ENCODE results near the gene CCDC180. TPM values are rescaled to one million over a fixed set of nuclear protein-coding genes. Genes with fewer than 3 reads are reported as not detected.

CCDC180 gene
- total and polyA plus RNA-seq, 2 experiments from 2014 or later: 3.9 to 7.1 TPM

DNA sequence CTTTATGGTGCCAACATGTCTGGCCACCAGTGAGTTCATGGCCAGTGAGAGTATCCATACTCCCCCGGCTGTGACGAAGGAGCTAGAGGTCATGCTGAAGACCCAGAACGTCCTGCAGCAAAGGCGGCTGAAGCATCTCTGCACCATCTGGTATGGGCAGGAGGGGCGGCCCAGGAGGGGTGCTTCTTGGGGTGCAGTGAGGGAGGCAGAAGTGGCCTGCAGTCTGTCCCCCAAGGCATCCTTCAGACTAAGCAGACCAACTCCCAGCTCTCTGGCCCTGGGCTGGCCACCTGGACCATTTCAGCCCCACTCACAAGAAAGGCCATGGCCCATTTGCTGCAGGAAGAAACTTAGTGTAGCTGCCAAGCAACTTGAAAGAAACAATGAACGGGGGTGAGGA, 11.0 kb downstream of the CCDC180 start:
- no peak overlapping the region for H3K4me3 ChIP-seq
- H3K79me2 ChIP-seq (replicated peaks; ENCODE audit: insufficient read depth): no peaks in the 10 kb centered on the region
- Mint-ChIP-seq H3K4me3 (no peak overlapping the region), H3K36me3 (ENCODE audit: low read depth) (peaks cover 13% of the 10 kb centered on the region), H3K27me3 (ENCODE audit: insufficient read depth, low read depth, poor library complexity) (peaks cover 9% of the 10 kb centered on the region), H3K9me3 (no peaks in the 10 kb centered on the region), H3K4me1 (no peaks in the 10 kb centered on the region), H3K27ac (no peak overlapping the region; the same call in 1 of the 2 replicates)
- H3K27me3 ChIP-seq (ENCODE audit: insufficient read depth): no peaks in the 10 kb centered on the region
- H4K20me1 ChIP-seq (replicated peaks; ENCODE audit: insufficient read depth): no peaks in the 10 kb centered on the region
- no peaks in the 10 kb centered on the region for H3K9me2 ChIP-seq (ENCODE audit: insufficient read depth)
- no peaks in the 10 kb centered on the region for H3K4me1 ChIP-seq (ENCODE audit: insufficient read depth)
- no peak for ATAC-seq
- H3K36me3 ChIP-seq (ENCODE audit: insufficient read depth): no peaks in the 10 kb centered on the region
- no peak for TF ChIP-seq POLR2AphosphoS5 (IDR thresholded peaks at IDR 0.05; ENCODE audit: low read depth)
- no peak overlapping the region for H2AFZ ChIP-seq
- no peak for DNase-seq (ENCODE audit: low spot score)
- no peak overlapping the region for H3K27ac ChIP-seq (ENCODE audit: low read depth)
- no peaks in the 10 kb centered on the region for H3F3A ChIP-seq (replicated peaks; ENCODE audit: low read depth)
- no peak overlapping the region for H3K4me2 ChIP-seq

DNA sequence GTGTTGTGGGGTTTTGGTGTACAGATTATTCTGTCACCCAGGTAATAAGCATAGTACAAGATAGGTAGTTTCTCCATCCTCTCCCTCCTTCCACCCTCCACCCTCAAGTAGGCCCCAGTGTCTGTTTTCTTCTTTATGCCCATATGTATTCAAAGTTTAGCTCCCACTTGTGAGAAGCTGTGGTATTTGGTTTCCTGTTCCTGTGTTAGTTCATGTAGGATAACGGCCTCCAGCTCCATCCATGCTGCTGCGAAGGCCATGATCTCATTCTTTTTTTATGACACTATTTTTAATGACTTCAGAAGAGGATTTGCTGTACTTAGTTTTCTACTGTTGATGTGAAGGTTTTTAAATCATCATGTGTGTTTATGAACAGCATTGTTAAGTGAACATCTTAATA, 11.9 kb downstream of the CCDC180 start:
- no peak overlapping the region for H3K4me2 ChIP-seq
- Mint-ChIP-seq H3K4me3 (no peak overlapping the region), H3K4me1 (no peaks in the 10 kb centered on the region), H3K36me3 (ENCODE audit: low read depth) (peaks cover 7% of the 10 kb centered on the region), H3K27ac (no peak overlapping the region), H3K27me3 (ENCODE audit: insufficient read depth, low read depth, poor library complexity) (peaks cover 5% of the 10 kb centered on the region), H3K9me3 (no peaks in the 10 kb centered on the region)
- no peak overlapping the region for H3K4me3 ChIP-seq
- no peaks in the 10 kb centered on the region for H3K27me3 ChIP-seq (ENCODE audit: insufficient read depth)
- no peaks in the 10 kb centered on the region for H3K36me3 ChIP-seq (ENCODE audit: insufficient read depth)
- H3K4me1 ChIP-seq (ENCODE audit: insufficient read depth): no peaks in the 10 kb centered on the region
- H3F3A ChIP-seq (replicated peaks; ENCODE audit: low read depth): no peaks in the 10 kb centered on the region
- no peaks in the 10 kb centered on the region for H3K79me2 ChIP-seq (replicated peaks; ENCODE audit: insufficient read depth)
- DNase-seq (ENCODE audit: low spot score): no peak
- no peak overlapping the region for H2AFZ ChIP-seq
- ATAC-seq: no peak
- no peaks in the 10 kb centered on the region for H4K20me1 ChIP-seq (replicated peaks; ENCODE audit: insufficient read depth)
- H3K9me2 ChIP-seq (ENCODE audit: insufficient read depth): peaks cover 1% of the 10 kb centered on the region; the same call in 1 of the 2 replicates
- no peak for TF ChIP-seq ZNF462 (CRISPR knock-in tag; IDR thresholded peaks at IDR 0.05)
- no peak for TF ChIP-seq CREB1 (CRISPR knock-in tag; IDR thresholded peaks at IDR 0.05; ENCODE audit: low read depth)
- TF ChIP-seq POLR2AphosphoS5 (IDR thresholded peaks at IDR 0.05; ENCODE audit: low read depth): no peak
- TF ChIP-seq ZNF114 (CRISPR knock-in tag; IDR thresholded peaks at IDR 0.05): no peak
- TF ChIP-seq, protein P1, sequence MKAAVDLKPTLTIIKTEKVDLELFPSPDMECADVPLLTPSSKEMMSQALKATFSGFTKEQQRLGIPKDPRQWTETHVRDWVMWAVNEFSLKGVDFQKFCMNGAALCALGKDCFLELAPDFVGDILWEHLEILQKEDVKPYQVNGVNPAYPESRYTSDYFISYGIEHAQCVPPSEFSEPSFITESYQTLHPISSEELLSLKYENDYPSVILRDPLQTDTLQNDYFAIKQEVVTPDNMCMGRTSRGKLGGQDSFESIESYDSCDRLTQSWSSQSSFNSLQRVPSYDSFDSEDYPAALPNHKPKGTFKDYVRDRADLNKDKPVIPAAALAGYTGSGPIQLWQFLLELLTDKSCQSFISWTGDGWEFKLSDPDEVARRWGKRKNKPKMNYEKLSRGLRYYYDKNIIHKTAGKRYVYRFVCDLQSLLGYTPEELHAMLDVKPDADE (IDR thresholded peaks at IDR 0.05): no peak
- H3K27ac ChIP-seq (ENCODE audit: low read depth): no peak overlapping the region

Measured in GM23338 (cell line).